HG02852 (cell line): ENCODE data around the gene PRDM7.
A peak's percentile ranks its signal among the peaks of the same experiment; 100 is the strongest.
"Not testable (repeated sequence)": the region's sequence is repeated elsewhere in the genome, so short reads cannot be mapped to it uniquely, and the experiment has no call there.

Source experiments
- ATAC-seq: cut with Tn5 transposase; IDR thresholded peaks from one replicate; pipeline ENCODE4 v1.9.1; 2021; ENCODE audit warnings: mild to moderate bottlenecking, moderate library complexity; ENCODE audit not compliant: unreplicated experiment

Gene PRDM7

DNA sequence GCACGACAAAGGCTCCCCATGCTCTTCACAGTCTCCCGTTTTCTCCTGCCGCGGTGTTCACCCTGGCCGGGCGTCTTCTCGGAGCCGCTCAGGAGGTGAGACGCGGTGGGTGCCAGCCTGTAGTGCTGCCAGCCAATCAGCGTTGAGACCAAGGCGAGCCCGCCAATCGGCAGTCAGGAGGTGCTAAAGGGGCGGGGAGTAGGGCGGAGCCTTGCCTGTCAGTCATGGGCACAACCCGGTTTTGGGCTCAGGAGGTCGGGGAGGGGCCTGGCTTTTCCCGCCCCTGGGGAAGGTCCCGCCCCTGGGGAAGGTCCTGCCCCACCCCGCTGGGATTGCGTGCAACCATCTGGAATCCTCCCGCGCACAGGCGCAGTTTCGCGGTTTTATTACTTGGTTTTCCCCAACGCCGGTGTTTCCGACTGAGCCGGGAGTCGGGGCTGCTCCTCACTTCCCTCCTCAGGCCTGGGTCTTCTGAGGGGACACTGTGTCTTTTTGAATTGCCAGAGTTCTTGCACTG is at the start of gene PRDM7:
TSS of gene PRDM7 (minus strand) at position 92 of the 517 bp plus-strand sequence. CDS start 1,421 bp downstream, outside the sequence.
- peak; percentile 92 for ATAC-seq

DNA sequence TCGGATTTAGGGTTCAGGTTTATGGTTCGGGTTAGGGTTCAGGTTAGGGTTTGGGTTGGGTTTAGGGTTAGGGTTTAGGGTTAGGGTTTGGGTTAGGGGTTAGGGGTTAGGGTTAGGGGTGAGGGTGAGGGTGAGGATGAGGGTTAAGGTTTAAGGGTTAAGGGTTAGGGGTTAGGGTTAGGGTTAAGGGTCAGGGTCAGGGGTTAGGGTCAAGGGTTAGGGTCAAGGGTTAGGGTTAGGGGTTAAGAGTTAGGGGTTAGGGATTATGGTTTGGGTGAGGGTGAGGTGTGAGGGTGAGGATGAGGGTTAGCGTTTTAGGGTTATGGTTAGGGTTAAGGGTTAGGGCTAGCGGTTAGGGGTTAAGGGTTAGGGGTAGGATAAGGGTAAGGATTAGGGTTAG is 44.7 kb upstream of the PRDM7 start:
- not testable (repeated sequence) for ATAC-seq

DNA sequence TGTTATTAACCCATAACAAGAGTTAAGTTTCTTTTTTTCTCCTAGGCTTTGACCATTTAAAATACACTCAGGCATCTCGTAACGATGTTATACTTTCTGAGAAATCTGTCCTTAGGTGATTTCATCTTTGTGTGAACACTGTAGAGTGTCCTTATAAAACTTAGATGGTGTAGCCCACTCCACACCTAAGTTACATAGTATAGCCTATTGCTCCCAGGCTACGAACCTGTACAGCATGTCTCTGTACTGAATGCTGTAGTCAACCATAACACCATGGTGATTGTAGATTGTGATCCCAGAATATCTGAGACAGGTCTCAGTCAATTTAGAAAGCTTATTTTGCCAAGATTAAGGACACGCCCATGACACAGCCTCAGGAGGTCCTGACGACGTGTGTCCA is 30.5 kb upstream of the PRDM7 start:
- ATAC-seq, result not testable (repeated sequence)

DNA sequence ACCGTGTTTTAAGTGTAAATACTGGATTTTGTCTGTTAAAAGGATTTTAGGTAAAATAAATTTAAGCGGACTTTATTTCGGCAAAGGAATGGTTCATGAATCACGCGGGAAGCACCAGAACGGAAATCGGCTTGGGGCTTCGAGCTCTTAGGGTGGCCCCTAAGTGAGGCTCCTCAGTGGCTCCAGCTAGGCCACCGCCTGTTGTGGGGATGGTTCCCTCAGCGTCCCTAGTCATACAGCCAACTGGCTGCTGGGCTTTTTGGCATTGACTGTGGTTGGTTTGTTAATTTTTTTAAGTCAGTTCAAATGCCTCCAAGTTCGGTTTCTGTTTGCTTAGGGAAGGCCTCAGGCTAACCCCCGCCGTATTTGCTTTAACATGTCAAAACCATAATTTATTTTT is 29.9 kb upstream of the PRDM7 start:
- not testable (repeated sequence) for ATAC-seq

DNA sequence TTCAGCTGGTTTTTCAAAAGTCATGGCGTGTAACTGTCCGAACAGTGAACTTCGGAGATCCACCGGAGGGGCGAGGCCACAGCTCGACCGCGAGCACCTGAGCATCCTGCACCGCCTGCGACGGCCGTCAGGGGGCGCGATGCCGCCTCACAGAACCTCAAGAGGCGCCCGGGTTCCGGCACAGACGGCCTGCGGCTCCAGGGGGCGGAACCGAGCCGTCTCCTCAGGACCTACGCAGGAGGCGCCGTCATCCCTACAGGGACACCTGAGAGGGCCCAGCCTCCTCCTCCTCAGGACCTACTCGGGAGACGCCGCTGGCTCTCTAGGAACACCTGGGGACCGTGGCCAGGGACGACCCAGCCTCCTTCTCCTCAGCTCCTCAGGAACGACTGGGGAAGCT is 29.1 kb upstream of the PRDM7 start:
- ATAC-seq, result peak; percentile 47

DNA sequence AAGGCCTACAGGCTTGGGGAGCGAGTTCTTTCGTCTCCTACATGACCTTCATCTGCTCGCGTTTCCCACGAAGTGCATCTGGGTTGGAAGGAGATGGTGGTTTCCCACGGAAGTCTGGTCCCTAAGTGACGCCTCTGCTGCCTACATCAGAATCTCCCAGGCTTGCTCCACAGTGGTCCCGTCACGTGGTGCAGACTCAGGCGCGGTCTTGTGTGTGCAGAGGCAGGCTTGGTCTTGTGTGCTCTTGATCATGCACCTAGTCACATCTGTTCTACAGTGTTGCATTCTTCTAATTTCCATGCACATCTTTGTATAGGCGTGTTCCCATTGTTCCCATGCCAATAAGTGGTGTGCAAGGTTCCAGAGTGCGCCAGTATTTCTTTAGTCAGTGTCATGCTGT is 27.6 kb upstream of the PRDM7 start:
- not testable (repeated sequence) for ATAC-seq

DNA sequence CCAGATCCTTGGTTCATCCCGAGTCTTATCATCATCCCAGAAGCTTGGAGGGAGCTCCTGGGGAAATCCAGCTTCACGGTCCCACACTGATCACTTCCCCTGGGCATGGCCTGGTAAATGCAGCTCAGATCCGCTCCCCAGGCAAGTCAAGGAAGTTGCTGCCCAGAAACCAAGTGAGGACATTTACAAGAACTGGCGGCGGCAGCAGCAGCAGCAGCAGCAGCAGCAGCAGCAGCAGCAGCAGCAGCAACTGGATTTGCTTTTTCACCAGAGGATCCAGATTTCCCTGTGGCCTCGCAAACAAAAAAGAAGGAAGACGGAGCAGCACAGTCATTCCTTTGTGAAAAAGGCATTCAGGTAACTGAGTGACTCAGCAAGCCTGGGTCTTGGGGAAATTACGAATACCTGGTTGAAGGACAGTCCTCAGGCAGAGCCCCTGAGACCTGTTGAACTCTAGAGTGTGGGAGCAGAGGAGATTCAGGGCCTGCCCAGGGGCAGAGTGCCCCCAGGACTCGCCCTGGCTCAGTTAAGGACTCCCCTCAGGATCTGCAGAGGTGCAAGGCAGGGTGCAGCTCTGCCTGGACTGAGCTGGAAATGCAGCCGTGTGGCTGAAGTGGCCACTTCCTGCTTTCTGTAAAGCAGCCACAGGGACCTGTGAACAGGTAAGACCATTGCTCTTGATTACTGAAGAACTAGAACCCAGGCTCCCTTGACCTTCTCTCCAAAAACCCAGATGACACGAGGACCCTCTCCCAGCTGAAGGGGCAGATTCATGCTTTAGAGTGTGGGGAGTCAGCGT is 25.2 kb upstream of the PRDM7 start:
- not testable (repeated sequence) for ATAC-seq

DNA sequence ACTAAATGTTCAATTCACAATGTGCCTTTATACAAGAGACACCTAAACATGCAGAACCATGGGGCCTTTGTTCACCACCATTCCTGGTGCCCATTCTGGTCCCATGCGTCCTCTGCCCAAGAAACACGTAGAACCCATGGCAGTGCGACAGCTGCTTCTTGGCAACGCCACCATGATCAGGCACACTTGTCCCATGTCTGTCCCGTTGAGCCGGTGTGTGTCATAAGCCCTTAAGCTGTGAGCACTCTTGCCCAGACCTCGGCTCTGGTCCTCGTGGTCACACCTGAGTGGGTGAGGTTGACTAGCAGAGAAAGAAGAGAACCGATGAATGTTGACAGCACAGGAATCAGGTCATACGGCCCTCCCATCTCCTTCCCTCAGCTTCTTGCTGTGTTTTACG is 24.2 kb upstream of the PRDM7 start:
- ATAC-seq, result not testable (repeated sequence)

DNA sequence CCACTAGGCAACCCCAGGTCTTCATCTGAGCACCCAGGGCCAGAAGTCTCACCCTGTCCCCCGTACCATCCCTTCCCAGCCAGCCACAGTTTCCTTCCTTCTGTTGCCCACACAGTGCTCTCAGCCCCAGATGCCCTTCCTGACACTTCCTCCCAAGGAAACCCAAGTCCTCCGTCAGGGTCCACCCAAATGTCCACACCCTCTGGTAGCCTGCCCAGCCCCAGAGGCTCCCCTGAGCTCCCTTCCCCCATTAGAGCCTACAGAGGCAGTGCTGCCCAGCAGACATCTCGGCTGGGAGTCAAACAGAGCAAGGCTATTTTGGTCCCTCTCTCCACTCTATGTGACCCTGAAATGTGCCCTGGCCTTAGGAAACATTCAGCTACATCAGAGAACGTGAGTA is 23.7 kb upstream of the PRDM7 start:
- not testable (repeated sequence) for ATAC-seq

DNA sequence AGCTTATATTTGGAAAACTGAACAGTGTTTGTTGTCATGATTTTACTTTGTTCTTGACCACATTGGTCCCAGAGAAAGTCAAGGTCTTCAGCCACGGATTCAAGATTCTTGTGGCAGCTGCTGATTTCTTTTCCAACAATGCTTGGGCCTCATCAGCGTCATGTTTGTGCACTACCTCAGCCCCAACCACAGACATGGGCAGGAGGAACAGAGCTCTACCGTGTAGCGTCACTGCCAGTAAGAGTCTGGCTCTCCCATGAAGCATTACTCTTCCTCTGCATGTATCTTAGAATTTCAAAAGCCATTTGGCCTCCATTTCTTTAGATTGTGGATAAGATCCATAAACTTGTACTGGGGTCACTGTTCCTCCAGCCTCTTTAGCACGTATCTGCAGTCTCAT is 23.1 kb upstream of the PRDM7 start:
- not testable (repeated sequence) for ATAC-seq

DNA sequence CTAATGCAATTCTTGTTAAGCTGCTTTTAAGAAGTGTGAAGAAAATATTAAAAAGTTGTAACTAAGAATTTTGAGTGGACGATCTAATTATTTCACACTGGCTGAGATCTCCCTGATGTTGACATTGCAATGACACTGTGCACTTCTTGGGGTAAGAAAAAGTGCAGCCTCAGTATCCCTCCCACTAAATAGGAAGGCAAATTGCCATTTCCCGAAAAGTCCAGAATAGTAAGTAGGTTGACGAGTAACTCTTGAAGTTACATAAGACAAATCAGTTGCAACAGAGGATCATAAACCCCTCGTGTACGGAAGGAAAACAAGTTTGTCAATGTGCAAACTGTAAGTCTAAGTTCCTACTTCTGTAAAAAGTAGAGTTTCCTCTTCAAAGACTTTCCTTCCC is 21.8 kb upstream of the PRDM7 start:
- ATAC-seq, result not testable (repeated sequence)

DNA sequence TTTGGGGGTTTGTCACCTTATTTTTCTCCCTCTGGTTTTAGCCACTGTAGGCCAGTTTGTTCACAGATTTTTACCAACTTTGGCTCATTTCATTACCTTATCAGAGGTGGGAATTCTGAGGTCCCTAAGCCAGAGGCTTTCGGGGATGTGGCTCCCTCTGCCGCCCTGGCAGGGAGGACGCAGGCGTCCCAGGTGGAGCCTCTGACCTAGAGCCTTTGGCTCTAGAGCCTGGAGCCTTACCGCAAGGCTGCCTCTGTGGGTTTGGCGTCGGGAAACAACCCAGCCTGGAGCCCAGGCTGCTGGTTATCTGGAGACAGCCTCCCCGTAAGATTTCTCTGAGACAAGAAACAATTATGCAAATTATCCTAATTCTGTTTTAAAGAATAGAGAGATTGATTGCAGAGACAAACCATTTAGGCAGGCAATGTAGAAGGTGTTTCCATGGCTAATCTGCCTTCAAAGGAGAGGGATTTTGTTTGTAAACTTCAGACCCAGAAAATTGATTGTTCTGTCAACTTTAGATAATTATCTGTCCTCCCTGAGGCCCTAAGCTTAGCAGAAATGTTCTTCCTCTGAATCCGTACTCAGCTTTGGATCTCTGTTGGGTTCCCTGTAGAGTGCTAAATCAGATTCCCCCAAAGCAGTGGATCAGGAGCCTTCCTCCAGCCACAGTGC is 20.0 kb upstream of the PRDM7 start:
- not testable (repeated sequence) for ATAC-seq

DNA sequence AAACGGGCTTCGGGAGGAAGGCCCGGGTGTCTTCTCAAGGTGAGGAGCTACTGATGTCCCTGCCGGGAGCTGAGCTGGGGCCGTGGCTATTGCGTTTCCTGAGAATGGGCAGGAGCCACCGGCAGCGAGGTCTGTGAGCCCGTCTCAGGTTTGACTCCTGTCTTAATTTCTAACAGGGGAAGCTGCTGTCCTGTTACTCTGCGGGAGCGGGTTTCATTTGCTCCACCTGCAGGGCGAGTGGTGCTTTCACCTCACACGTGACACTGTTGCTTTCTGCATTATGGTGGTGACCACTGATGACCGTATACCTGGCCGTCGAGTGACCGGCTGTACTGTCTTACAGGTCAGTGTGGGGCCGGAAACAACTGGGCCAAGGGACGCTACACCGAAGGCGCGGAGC is 17.7 kb upstream of the PRDM7 start:
- not testable (repeated sequence) for ATAC-seq

DNA sequence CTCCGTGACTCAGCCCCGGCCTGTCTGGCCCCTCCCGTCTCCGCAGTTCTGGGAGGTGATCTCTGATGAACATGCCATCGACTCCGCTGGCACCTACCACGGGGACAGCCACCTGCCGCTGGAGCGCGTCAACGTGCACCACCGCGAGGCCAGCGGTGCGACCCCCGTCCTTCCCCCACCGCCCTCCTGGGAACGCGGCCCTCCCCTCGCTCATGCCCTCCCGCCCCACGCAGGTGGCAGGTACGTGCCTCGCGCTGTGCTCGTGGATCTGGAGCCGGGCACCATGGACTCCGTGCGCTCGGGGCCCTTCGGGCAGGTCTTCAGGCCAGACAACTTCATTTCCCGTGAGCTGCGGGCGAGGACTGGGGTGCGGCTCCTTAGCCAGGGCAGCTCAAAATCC is 17.2 kb upstream of the PRDM7 start:
- not testable (repeated sequence) for ATAC-seq

DNA sequence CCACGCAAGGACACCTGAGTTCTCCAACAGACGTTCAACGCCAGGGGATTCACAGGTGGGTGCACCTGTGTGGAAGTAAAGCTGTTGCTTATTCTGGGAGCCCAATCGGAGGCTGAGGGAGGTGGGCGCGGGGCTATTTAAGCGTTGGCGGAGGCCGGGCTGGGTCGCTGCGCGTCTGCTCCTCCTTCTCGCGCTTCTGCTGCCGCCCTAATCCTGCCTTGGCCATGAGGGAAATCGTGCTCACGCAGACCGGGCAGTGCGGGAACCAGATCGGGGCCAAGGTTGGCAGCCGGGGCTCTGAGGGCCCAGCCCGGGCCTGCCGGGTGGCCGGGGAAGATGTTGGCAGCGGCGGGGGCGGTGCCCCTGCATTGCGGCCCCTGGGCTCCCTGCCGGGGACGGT is 16.7 kb upstream of the PRDM7 start:
- ATAC-seq, result not testable (repeated sequence)

DNA sequence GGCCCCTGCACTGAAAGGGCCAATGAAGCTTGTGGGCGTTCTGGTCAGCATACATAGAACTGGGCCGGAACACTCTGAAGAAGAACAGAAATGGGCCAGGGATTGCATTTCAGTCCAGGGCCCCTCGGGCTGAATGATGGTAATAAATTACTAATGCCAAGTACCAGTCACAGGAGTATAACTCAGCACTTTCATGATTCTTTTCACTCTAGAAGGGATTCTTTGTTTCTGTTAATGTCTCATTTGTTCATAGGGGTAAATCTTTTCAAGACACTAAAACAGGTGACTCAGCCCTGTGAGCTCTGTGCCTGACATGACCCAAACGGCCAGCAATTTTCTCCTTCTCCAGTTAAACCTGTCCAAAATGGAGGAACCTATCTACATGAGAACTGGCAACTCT is 15.7 kb upstream of the PRDM7 start:
- ATAC-seq, result not testable (repeated sequence)

DNA sequence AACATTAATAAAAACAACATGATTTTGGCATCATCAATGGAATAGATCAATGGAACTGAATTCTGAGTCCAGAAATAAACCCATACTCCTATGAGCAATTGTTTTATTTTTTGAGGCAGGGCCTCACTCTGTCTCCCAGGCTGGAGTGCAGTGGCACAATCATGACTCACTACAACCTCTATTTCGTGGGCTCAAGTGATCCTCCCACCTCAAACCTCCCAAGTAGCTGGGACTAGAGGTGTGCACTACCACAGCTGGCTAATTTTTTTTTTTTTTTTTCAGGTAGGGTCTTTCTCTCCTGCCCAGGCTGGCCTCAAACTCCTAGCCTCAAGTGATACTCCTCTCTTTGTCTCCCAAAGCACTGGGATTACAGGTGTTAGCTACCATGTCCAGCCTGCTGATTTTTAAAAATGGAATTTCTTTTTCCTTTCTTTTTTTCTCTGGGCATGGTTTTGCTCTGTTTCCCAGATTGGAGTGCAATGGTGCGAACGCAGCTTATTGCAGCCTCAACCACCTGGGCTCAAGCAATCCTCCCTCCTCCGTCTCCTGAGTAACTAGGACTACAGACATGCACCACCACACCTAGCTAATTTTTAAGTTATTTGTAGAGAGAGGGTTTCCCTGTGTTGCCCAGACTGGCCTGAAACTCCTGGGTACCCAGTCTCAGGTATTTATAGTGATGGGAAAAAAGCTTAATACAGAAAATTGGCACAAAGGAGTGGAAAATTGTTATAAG is 7.3 kb upstream of the PRDM7 start:
- ATAC-seq, result no peak

DNA sequence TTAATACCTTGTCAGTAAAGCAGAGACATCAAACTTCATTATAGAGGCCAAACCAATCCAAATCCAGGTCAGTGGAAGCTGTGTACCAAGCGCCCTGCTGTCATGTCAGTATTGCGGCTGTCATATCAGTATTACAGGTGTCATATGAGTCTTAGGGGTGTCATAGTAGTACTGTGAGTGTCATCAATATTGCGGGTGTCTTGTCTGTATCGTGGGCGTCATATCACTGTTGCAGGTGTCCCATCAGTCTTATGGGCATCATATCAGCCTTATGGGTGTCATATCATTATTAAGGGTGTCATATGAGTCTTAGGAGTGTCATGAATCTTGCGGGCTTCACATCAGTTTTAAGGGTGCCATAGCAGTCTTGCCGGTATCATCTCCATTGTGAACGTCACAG is 6.0 kb upstream of the PRDM7 start:
- no peak for ATAC-seq

DNA sequence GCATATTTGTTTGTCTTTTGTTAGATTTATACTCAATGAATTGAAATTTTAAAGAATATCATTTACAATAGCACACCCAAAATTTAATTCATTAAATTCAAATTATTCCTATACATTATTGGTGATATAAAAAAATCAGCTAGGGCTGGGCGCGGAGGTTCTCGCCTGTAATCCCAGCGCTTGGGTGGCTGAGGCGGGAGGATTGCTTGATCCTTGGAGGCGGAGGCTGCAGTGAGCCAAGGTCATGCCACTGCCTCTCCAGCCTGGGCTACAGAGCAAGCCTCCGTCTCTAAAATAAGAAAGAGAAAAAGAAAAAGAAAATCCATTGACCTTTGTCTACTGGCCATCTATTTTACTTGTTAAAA is 4.5 kb upstream of the PRDM7 start:
- ATAC-seq, result no peak

DNA sequence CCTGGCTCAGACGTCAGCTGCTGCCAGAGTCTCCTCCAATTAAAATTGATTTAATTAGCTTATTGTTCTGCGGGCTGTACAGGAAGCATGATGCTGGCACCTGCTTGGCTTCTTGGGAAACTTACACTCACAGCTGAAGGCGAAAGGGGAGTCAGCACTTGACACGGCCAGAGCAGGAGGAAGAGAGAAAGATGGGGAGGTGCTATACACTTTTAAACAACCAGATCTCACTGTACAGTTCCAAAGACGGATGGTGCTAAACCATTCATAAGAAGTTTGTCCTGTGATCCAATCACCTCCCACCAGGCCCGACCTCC is 1.4 kb upstream of the PRDM7 start:
- ATAC-seq, result no peak

DNA sequence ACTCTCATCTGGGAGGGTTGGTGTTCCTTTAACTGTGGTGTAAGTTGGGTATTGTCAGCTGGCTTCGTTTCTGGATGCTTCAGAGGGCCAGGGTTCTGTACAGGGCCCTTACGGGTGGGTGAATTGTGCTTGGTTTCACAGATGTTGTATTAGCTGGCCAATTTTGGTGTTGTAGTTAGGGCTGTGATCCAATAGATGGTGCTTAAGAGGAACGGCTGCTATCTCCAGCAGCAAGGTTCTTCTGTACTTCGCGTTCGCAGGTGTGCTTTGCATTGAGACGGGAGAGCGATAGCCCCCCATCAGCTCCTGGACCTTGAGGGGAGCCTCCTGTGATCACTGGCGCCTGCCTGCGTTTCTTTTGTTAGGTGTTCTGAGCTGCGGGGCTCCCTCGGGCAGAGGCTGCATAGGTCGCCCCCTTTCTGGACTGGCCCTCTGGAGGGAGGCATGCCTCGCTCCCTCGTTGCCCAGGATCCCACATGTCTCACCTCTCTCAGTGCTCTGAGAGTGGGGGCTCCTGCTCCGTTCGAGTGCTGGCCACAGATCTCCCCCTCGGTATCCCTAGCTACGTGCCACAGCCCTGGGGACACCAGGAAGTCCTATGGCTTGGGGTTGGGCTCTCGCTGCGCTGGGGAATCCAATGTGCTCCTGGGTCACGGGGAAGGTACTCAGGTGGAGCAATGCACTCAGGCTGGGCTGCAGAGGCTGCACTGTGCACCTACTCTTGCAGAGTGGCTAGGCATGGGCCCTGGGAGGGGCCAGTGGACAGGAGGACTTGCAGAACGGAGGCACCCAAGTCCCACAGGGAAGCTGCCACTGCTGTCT is 837 bp upstream of the PRDM7 start:
- ATAC-seq, result peak; percentile 35
